Stimulated activated naive CD4-positive, alpha-beta T cell treated with Interleukin-2 at 50 U/mL for 16 hours (primary cell): ENCODE measurements around the gene MTG2.

Experiments used
- DNase-seq: peaks from one replicate; lab custom pipeline; 2025; lab: John Stamatoyannopoulos, UW

MTG2 gene

DNA sequence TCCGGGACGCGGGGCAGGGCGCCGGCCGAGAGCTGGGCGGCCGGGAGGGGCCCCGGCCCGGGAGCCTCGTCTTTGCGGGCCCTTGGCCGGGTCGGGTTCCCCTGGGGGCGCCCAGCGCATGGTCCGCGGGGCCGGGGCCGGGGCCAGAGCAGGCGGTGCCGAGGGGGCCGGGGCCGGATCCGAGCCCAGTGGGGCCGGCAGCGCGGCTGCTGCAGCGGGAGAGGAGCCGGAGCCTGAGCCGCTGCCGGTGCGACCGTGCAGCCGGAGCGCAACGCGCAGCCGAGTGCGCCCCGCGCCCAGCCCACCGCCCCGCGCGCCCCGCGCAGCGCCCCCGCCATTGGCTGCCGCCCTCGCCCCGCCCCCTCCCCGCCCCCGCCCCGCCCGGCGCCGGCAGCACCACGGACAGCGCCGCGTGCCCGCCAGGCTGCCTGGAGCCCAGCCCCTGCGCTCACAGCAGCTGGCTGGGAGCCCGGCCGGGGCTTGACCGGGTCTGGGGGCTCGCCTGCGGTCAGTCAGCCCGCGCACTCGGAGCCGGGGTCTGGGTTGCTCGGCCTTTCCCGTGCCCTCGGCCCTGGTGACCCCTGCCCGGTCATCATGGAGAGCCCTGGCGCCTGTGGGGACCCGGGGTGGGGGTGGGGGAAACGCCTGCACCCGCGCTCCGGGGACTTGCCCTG lies 37.3 kb downstream of the MTG2 start, which contains the start of gene HRH3:
HRH3 (minus strand) TSS at position 287 of the 674 bp plus-strand sequence. CDS start 308 bp downstream, outside the sequence.
- peak; percentile 21 for DNase-seq

DNA sequence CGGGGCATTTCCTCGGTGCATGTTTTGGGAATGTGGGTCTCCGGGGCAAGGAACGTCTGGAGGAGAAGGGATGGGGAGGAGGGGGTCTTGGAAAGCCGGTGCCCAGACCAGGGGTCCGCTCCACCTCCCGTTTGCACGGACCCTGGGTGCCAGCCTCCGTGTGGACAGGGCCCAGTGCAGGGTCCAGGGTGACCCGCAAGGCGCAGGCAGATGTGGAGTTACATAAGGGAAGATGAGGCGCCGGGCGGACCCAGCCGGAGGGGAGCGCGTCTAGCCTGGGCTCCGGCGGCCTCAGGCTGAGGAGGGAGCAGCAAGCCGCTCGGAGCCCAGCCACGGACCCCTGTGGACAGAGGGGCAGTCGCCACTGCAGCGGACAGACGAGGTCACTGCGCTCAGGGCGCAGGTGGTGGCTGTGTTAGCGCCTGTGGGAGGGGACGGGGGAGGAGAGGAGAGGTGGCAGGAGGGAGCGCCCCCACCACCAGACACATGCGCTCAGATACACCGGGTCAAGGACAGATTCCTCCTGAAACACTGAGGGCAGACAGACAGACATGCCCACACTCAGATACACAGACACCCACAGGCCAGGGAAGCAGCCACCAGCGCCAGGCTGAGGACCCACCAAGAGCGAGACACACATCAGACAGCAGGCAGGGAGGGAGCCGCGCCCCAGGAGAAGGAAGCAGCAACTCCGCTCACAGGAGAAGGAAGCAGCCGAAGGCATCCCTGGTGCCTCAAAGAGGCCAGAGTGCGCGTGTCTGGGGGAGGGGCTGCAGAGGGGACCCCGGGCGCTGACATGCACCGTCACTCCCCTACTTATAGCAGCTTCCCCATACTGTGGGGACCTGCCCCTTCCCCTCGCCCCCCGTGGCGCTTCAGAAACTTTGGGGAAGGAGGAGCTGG lies 38.1 kb downstream of the MTG2 start:
- no peak for DNase-seq

DNA sequence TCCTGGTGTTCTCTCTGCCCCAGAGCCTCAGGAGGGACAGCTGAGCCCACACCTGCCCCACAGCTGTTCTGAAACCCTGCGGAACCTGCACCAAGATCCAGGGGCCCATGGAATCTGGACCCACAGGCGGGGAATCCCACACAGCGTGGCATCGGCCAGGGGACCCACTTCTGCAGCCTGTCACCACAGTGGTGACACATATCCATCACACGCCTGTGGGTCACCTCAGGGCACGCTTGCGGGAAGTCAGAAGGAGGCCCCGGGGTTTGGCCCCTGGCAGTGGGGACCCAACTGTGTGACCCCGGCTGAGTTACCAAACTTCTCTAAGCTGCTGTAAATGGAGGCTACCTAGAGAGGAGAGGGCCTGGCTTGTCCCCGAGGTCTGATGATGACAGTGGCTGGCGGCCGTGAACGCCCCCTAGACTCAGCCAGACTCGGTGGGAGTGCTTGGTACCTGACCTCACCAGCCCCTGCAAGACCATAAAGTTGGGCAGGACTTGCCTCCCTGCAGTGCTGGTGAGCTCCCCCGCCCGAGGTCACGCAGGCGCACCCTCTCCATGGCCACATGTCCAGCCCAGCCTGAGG lies 39.5 kb downstream of the MTG2 start:
- DNase-seq = no peak

DNA sequence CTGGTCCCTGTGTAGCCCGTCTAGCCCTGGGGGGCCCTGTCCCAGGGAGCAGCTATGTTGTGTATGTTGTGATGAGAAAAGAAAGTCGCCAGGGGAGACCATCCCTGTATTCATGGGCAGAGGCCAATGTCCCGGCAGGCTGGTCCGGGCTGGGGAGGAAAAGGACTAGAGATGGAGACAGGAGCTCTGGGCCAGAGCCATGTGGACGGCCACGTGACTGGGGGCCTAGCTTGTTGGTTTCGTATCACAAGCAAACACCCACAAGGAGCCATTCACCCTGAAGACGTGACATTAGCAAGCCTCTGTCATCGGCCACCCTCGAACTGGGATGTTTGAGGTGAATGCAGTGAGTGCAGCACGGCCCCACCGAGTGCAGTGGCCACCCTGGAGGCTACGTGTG lies 40.1 kb downstream of the MTG2 start:
- no peak for DNase-seq

DNA sequence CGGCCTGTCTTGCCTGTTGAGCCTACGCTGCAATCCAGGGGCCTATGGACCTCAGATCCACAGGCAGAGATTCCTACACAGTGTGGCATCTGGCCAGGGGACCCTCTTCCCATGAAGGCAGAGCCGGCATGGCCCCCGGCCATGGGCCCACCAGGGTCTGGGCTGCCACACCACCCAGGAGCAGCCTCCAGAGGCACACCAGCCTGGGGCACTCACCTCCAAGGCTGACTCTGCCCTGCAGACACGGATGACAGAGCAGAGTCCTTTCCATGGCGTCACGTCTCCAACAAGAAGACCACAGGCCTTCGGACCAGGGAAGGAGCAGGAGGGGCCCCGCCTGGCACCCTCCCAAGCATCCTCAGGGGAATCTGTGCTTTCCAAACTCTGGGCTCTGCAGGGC lies 40.7 kb downstream of the MTG2 start:
- DNase-seq = no peak

DNA sequence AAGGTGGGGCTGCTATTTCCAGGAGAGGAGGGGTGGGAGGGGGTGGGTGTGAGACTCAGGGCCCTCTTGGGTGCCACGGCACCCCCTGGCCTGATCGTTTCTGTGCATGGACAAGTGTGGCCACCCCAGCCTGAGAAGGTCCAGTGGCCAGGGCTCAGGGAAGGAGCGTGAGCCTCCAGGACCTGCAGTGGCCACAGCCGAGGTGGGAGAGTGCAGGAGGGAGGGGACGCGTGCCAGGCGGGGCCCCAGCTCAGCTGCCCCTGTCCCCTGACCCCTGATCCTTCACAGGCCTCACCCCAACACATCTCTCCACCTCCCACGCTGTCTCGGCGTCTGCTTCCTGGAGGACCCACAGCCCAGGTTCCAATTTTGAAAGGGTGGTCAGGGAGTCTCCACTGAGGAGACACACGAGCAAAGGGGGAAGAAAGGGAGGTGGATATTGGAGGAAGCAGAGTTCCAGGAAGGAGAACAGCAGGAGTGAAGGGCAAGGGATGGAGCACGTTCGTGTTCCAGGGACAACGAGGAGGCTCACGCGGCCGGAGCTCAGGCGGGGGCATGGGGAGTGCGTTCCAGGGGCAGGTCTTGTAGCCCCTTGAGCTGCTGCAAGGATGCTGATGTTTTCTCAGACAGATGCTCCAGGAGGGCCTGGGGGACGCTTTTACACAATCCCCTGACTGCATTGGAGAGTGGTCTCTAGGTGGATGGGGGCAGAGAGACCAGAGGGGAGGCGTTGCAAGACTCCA lies 41.5 kb downstream of the MTG2 start:
- no peak for DNase-seq

DNA sequence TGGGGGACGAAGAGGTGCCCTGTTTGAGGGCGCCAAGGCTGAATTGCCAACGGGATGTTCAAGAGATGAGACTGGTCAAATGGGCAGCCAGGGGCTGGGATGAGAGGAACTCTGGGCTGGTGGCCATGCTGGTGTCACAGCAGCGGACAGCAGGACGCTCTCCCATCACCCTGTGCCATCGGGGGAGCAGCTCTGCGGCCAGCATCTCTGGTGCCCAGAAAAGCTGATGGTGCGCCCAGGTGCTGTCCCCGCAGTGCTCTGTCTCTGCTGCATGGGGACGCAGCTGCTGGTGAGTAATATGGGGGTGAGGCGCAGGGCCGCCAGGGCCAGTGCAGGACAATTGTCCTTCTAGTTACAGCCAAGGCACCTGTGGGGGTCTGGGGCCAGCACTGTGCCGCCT lies 42.2 kb downstream of the MTG2 start:
- no peak for DNase-seq

DNA sequence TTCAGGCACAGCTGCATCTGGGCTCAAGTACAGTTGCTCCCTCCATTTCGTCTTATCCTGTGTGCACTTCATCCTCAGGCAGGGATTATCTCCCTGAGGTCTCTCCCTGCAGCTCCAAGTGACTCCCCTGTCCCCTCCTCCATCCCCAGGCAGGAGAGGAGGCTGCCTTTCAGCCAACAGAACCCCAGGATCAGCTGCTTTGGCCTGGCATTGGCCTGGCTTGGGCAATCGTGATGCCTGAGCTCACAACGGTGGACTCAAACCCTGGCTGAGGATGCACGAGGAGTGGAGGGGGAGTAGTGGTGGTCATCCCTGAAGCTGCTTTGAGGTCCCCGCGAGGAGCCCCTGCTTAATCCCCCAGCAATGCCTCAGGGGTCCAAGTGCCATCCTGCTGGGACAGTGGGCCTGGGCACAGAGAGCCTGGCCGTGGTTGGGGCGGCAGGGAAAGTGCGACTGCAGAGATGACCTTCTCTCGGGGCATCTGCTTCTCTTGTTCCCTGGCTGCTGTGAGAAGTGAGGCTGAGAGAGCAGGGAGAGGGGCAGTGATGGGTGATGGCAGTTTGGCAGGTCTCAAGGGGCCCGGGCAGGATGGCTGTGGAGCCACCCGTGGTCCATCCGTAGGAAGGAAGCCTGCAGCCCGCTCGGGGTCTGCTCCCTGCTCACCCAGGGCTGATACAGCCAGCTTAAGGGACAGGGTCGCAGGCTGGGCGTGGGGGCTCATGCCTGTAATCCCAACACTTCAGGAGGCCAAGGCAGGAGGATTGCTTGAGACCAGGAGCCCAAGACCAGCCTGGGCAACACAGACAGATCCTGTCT lies 43.2 kb downstream of the MTG2 start:
- no peak for DNase-seq

DNA sequence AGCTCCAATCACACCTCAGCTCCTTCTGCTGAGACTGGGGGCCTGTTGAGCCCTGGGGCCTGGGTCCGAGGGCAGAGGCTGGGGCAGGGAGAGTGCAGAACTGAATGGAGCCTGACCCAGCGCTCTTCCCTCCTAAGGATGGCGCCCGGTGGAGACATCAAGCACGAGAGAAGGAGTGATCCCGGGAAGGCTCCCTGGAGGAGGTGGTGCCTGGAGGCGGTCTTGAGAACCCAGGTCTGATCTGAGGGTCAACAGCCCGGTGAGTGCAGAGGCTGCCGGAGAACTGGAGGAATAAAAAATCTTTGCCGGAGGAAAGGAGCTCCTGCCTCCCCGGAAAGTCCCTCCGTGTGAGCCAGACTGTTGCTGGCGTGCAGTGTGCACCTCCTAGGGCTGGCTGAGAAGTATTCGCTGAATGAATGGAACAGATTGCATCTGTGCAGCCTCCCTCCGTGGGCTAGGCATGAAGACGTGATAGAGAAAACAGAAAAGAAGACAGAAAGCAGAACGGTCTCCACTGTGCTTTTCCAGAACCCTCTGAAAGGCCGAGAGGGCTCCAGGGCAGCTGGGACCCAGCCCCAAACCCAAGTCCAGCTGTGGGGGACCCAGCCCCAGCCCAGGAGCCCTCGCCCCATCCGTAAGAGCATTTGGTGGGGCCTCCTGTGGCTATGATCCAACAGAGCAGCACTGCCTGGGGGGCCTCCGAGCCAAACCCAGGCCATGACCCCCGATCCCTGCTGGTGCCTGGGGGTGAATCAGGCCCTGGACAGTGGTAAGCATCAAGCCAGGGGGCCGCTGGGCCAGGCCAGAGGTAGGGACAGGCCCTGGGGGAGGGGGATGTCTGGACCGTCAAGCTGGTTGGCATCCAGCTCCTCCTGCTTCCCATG lies 44.1 kb downstream of the MTG2 start:
- no peak for DNase-seq

DNA sequence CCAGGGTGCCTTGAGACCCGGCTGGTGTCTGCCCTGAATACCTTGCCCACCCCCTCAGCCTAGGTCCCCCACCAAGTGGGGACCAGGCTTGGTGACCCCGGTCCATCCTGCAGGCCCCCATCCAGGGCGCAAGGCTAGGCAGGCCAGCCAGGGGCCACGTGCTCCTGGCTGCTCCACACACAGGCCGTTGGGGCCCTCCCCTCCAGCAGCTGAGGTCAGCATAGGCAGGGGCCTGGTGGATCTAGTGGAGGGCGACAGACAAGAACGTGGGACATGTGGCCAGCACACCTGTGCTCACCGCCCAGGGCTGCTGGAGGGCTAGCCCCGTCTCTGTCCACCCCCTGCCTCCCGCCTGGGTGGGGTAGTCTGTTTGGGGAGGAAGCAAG lies 44.8 kb downstream of the MTG2 start:
- no peak for DNase-seq

DNA sequence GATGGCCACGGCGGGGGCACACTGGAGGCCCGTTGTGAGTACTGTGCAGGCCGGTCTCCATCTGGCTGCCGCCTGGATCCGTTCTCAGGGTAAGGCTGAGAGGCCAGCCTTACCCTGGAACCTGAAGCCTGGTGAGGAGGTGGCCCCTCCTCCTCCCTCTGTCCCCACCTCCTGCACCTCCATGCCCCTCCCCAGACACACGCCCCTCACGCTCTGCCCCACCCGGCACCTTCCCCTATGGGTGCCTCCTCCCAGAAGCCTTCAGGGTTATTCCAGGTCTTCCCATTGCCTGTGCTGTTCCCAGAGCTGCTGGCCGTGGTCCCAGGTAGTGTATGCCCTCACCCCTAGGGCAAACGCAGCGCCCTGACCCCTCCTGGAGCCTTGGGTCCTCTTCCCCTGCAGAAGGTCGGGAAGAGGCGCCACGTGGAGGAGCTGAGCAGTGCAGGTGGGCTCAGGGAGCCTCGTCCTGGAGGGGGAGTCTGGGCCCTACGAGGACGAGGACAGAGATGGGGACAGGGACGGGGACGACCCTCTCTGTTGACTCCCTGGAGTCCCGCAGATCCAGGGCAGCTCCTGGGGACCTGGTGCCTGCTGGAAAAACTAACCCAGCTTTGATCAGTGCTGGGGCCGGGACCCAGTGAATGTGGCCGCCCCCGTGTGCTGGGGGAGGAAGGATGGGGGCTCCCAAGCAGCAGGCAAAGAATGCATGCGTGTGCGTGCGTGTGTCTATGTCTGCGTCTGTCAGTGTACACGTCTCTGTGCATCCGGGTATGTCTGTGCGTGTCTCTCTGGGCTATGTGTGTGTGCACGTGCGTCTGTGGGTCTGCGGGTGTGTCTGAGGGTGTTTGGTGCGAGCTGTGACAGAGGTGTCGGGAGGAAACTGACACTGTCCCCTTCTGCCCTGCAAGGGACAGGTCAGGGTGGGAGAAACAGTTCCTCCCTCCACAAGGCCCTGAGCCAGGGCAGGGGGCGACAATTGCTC lies 45.4 kb downstream of the MTG2 start:
- no peak for DNase-seq

DNA sequence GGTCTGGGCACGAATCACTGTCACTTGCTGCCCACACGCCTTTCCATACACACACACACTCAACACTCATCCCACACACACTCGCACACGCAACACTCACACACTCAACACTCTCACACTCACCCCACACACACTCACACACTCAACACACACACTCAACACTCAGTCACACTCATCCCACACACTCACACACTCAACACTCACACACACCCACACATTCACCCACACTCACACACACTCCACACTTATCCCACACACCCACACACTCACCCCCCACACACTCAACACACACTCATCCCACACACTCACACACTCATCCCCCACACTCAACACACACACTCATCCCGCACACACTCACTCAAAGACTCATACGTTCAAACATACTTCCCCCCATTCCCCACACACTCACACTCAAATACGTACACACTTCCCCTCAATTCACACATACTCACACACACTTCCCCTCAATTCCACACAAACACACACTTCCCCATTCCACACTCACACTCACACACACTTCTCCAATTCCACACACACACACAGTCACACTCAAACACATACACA lies 46.2 kb downstream of the MTG2 start:
- DNase-seq = no peak

DNA sequence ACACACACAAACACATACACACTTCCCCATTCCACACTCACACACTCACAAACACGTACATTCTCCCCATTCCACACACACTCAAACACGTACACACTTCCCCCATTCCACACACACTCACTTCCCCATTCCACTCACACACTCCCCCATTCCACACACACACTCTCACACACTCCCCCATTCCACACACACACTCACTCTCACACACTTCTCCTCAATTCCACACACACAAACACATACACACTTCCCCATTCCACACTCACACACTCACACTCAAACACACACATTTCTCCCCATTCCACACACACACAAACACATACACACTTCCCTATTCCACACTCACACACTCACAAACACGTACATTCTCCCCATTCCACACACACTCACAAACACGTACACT lies 46.8 kb downstream of the MTG2 start:
- no peak for DNase-seq

DNA sequence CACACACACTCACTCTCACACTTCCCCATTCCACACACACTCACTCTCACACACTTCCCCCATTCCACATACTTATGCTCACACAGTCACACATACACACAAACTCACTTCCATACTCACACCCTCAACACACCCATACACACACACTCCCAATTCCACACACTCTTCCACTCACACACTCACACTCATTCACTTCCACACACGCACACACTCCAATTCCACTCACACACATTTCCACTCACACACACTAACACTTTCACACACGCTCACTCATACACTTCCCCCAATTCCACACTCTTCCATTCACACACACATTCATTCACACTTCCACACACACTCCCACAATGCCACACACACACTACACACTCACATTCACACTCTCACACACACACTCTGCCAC lies 47.4 kb downstream of the MTG2 start:
- DNase-seq = no peak

DNA sequence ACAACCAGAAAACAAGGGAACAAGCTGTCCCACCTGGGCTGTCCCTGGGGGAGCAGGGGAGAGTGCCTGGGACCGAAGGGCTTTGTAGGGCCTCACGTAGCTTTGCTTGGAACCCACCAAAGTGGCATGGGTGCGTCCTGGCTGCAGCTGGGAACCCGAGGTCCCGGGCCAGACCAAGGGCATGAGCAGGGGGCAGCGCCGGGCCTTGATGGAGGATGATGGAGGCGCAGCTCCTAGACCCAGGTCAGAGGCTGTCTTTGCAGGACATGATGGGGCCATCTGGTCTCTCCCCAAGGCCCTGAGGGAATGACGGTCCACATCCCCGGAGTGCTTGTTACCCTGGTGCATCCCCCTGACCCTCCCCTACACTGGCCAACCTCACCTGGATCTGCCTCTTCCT lies 47.9 kb downstream of the MTG2 start:
- no peak for DNase-seq

DNA sequence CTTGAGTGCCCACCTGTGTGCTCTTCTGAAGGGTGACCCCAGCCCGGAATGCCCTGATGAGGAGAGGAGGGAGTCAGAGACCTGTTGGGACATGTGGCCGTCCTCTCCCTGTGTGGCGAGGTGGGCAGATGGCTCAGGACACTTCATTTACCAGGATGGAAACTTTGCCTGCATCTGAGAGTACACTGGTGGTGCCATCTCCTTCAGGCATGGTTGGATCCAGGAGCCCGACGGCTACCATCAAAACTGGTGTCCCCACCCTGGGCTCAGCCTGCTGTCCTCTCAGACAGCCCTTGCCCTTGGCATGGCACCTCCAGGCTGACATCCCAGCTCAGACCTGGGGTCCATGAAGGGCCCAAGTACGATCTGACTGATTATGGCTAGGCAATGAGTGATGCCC lies 48.5 kb downstream of the MTG2 start:
- no peak for DNase-seq

DNA sequence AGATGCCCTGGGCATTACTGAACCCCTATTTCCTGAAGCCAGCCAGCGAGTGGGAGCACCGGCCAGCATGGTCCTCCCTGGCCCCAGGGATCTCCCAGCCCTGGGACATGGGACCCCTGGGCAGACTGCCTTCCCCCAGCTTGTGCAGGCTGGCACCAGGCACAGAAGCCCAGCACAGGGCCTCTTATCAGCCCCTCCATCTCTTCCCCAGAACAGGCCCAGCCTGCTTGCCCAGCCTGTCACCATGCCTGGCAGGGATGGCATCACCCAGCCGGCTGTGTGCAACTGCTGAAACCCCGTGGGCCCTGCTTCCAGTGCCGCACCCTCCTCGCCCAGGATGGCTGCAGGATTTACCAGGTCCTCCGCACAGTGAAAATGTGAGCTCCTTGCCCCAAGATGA lies 49.4 kb downstream of the MTG2 start:
- no peak for DNase-seq

DNA sequence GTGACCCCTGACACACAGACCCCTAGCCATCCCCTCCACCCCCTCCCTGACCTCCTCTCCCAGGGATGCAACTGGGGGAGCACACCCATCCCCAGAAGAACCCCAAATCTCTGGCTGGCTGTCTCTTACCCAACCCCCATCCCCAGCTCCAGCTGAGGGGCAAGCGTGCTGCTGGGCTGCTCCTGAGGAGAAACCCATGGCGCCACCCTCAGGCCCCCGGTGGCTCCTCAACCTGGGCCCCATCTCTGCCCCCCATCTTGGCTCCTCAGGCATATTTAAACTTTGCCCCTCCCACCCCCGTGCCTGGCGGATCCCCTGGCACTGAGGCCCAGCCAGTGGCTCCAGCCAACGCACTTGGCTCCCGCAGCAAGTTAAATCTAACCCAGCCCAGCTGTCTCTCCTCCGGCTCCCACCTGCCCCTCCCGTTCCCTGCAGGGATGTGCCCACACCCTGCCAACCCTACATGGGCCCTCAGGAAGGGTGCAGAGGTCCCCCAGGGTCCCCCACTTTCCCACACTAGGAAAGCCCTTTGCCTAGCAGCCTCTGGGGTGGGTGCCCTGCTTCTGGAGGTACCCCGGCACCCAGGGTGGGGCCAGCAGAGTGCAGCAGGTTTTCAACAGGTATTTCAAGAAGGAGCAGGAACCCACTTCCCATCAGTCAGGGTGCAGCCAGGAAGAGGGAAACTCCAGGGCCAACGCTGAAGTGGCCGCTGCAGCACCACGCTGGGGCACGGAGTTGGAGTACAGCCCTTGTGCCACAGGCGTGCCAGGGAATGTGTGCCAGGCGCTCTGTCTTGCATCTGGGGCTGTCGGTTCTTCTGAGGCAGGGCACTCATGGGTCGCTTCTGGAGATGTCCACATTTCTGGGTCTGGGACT lies 50.2 kb downstream of the MTG2 start:
- DNase-seq = no peak
